HEK293 (cell line): Measurements from ENCODE around the gene IDH3A.

ENCODE experiments used
- GFI1B ChIP-seq: fragments of 450-650 bp; formaldehyde crosslinking; IDR thresholded peaks from 2 replicates; pipeline ENCODE4 v1.5.1; 2016; ENCODE audit warnings: missing biosample characterization, missing genetic modification characterization
- GLI2 ChIP-seq: fragments of 450-650 bp; formaldehyde crosslinking; IDR thresholded peaks from 2 replicates; pipeline ENCODE4; 2017; ENCODE audit warnings: missing biosample characterization, missing genetic modification characterization, low read depth, borderline replicate concordance
- GLIS1 ChIP-seq: fragments of 450-650 bp; formaldehyde crosslinking; IDR thresholded peaks from 2 replicates; pipeline ENCODE4 v1.5.1; 2016; ENCODE audit warnings: missing biosample characterization, missing genetic modification characterization
- GLIS2 ChIP-seq: fragments of 450-650 bp; formaldehyde crosslinking; IDR thresholded peaks from 2 replicates; pipeline ENCODE4 v1.5.1; 2016; ENCODE audit warnings: missing biosample characterization, missing genetic modification characterization
- KLF8 ChIP-seq: fragments of 450-650 bp; formaldehyde crosslinking; IDR thresholded peaks from 2 replicates; pipeline ENCODE4 v1.5.1; 2016; ENCODE audit warnings: missing biosample characterization, missing genetic modification characterization
- OVOL3 ChIP-seq: fragments of 450-650 bp; formaldehyde crosslinking; IDR thresholded peaks from 2 replicates; pipeline ENCODE4 v1.5.1; 2016; ENCODE audit warnings: missing biosample characterization, missing genetic modification characterization
- RBAK ChIP-seq: fragments of 450-650 bp; formaldehyde crosslinking; IDR thresholded peaks from 2 replicates; pipeline ENCODE4 v1.5.1; 2016; ENCODE audit warnings: missing biosample characterization, missing genetic modification characterization
- SCRT1 ChIP-seq: fragments of 450-650 bp; formaldehyde crosslinking; IDR thresholded peaks from 2 replicates; pipeline ENCODE4 v1.5.1; 2016; ENCODE audit warnings: missing biosample characterization, missing genetic modification characterization, borderline replicate concordance
- SP3 ChIP-seq: fragments of 450-650 bp; formaldehyde crosslinking; IDR thresholded peaks from 2 replicates; pipeline ENCODE4 v1.5.1; 2016; ENCODE audit warnings: missing biosample characterization, missing genetic modification characterization
- YY2 ChIP-seq: fragments of 450-650 bp; formaldehyde crosslinking; IDR thresholded peaks from 2 replicates; pipeline ENCODE4 v1.5.1; 2016; ENCODE audit warnings: missing biosample characterization, missing genetic modification characterization
- ZBTB48 ChIP-seq: fragments of 450-650 bp; formaldehyde crosslinking; IDR thresholded peaks from 2 replicates; pipeline ENCODE4 v1.5.1; 2016; ENCODE audit warnings: missing biosample characterization, missing genetic modification characterization
- ZBTB49 ChIP-seq: fragments of 450-650 bp; formaldehyde crosslinking; IDR thresholded peaks from 2 replicates; pipeline ENCODE4 v1.5.1; 2016; ENCODE audit warnings: missing biosample characterization, missing genetic modification characterization, low read depth
- ZBTB6 ChIP-seq: fragments of 450-650 bp; formaldehyde crosslinking; IDR thresholded peaks from 2 replicates; pipeline ENCODE4 v1.5.1; 2017; ENCODE audit warnings: missing biosample characterization, missing genetic modification characterization
- ZBTB8A ChIP-seq: fragments of 450-650 bp; formaldehyde crosslinking; IDR thresholded peaks from 2 replicates; pipeline ENCODE4 v1.5.1; 2016; ENCODE audit warnings: missing biosample characterization, missing genetic modification characterization
- ZFP37 ChIP-seq: fragments of 450-650 bp; formaldehyde crosslinking; IDR thresholded peaks from 2 replicates; pipeline ENCODE4 v1.5.1; 2016; ENCODE audit warnings: missing biosample characterization, missing genetic modification characterization
- ZNF114 ChIP-seq: fragments of 450-650 bp; formaldehyde crosslinking; IDR thresholded peaks from 2 replicates; pipeline ENCODE4 v1.5.0; 2017; ENCODE audit warnings: missing biosample characterization, missing genetic modification characterization
- ZNF155 ChIP-seq: fragments of 450-650 bp; formaldehyde crosslinking; IDR thresholded peaks from 2 replicates; pipeline ENCODE4 v1.5.1; 2016; ENCODE audit warnings: missing biosample characterization, missing genetic modification characterization
- ZNF169 ChIP-seq: fragments of 450-650 bp; formaldehyde crosslinking; IDR thresholded peaks from 2 replicates; pipeline ENCODE4 v1.5.1; 2016; ENCODE audit warnings: missing biosample characterization, missing genetic modification characterization
- ZNF174 ChIP-seq: fragments of 450-650 bp; formaldehyde crosslinking; IDR thresholded peaks from 2 replicates; pipeline ENCODE4 v1.5.0; 2017; ENCODE audit warnings: missing biosample characterization, mild to moderate bottlenecking, missing genetic modification characterization
- ZNF175 ChIP-seq: fragments of 450-650 bp; formaldehyde crosslinking; IDR thresholded peaks from 2 replicates; pipeline ENCODE4 v1.5.1; 2016; ENCODE audit warnings: missing biosample characterization, missing genetic modification characterization
- ZNF19 ChIP-seq: fragments of 450-650 bp; formaldehyde crosslinking; IDR thresholded peaks from 2 replicates; pipeline ENCODE4; 2016; ENCODE audit warnings: missing biosample characterization, missing genetic modification characterization, low read depth
- ZNF24 ChIP-seq: fragments of 450-650 bp; formaldehyde crosslinking; IDR thresholded peaks from 2 replicates; pipeline ENCODE4 v1.5.1; 2016; ENCODE audit warnings: missing biosample characterization, missing genetic modification characterization
- ZNF335 ChIP-seq: fragments of 450-650 bp; formaldehyde crosslinking; conservative IDR thresholded peaks from 2 replicates; pipeline ENCODE4 v1.5.1; 2016; ENCODE audit warnings: missing biosample characterization, missing genetic modification characterization
- ZNF341 ChIP-seq: fragments of 450-650 bp; formaldehyde crosslinking; IDR thresholded peaks from 2 replicates; pipeline ENCODE4; 2016; ENCODE audit warnings: low read depth, missing biosample characterization, missing genetic modification characterization
- ZNF37A ChIP-seq: fragments of 450-650 bp; IDR thresholded peaks from 2 replicates; pipeline ENCODE4 v1.5.1; 2018; ENCODE audit warnings: missing biosample characterization, missing genetic modification characterization
- ZNF391 ChIP-seq: fragments of 450-650 bp; formaldehyde crosslinking; IDR thresholded peaks from 2 replicates; pipeline ENCODE4 v1.5.1; 2016; ENCODE audit warnings: low read depth, missing biosample characterization, missing genetic modification characterization, borderline replicate concordance
- ZNF449 ChIP-seq: fragments of 450-650 bp; formaldehyde crosslinking; IDR thresholded peaks from 2 replicates; pipeline ENCODE4 v1.5.1; 2017; ENCODE audit warnings: missing biosample characterization, mild to moderate bottlenecking, missing genetic modification characterization, moderate library complexity
- ZNF521 ChIP-seq: fragments of 450-650 bp; formaldehyde crosslinking; IDR thresholded peaks from 2 replicates; pipeline ENCODE4 v1.5.1; 2017; ENCODE audit warnings: missing biosample characterization, mild to moderate bottlenecking, missing genetic modification characterization
- ZNF624 ChIP-seq: fragments of 450-650 bp; formaldehyde crosslinking; IDR thresholded peaks from 2 replicates; pipeline ENCODE4 v1.5.1; 2017; ENCODE audit warnings: missing biosample characterization, missing genetic modification characterization
- ZNF704 ChIP-seq: fragments of 450-650 bp; formaldehyde crosslinking; IDR thresholded peaks from 2 replicates; pipeline ENCODE4 v1.5.1; 2016; ENCODE audit warnings: missing biosample characterization, missing genetic modification characterization
- ZNF785 ChIP-seq: fragments of 450-650 bp; formaldehyde crosslinking; IDR thresholded peaks from 2 replicates; pipeline ENCODE4 v1.5.1; 2016; ENCODE audit warnings: missing biosample characterization, missing genetic modification characterization
- ZSCAN5A ChIP-seq: fragments of 450-650 bp; formaldehyde crosslinking; IDR thresholded peaks from 2 replicates; pipeline ENCODE4 v1.5.1; 2016; ENCODE audit warnings: missing biosample characterization, missing genetic modification characterization
- TF ChIP-seq, protein P1 (sequence below): fragments of 450-650 bp; formaldehyde crosslinking; IDR thresholded peaks from 2 replicates; pipeline ENCODE4 v1.5.1; 2016; ENCODE audit warnings: missing biosample characterization, missing genetic modification characterization

IDH3A gene

GRCh38 chr15:78149068-78149804, at the start of gene IDH3A (continued):
- TF ChIP-seq ZNF169 (tag by site-specific recombination), result no peak
- peak; percentile 27; the same call in 1 of the 2 replicates for TF ChIP-seq ZBTB8A
- TF ChIP-seq ZNF174 (tag by site-specific recombination), result no peak
- TF ChIP-seq ZNF175, result no peak
- TF ChIP-seq GFI1B (tag by site-specific recombination), result no peak
- 0 out of 2 replicates have a peak, but pooled peaks have one; percentile 3 for TF ChIP-seq ZNF449 (tag by site-specific recombination)
- no peak for TF ChIP-seq ZBTB6 (tag by site-specific recombination)
- no peak for TF ChIP-seq ZNF521 (tag by site-specific recombination)
- no peak for TF ChIP-seq ZFP37 (tag by site-specific recombination)
- no peak for TF ChIP-seq ZNF19
- peak; percentile 32; the same call in 1 of the 2 replicates for TF ChIP-seq GLIS2 (tag by site-specific recombination)
- TF ChIP-seq ZNF785 (tag by site-specific recombination), result 0 out of 2 replicates have a peak, but pooled peaks have one; percentile 36
- 0 out of 2 replicates have a peak, but pooled peaks have one; percentile 19 for TF ChIP-seq GLIS1 (tag by site-specific recombination)
- TF ChIP-seq, protein P1, sequence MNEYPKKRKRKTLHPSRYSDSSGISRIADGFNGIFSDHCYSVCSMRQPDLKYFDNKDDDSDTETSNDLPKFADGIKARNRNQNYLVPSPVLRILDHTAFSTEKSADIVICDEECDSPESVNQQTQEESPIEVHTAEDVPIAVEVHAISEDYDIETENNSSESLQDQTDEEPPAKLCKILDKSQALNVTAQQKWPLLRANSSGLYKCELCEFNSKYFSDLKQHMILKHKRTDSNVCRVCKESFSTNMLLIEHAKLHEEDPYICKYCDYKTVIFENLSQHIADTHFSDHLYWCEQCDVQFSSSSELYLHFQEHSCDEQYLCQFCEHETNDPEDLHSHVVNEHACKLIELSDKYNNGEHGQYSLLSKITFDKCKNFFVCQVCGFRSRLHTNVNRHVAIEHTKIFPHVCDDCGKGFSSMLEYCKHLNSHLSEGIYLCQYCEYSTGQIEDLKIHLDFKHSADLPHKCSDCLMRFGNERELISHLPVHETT (tag by site-specific recombination), result no peak
- TF ChIP-seq ZNF704 (tag by site-specific recombination), result no peak
- TF ChIP-seq SP3 (tag by site-specific recombination), result peak; percentile 86
- TF ChIP-seq KLF8 (tag by site-specific recombination), result peak; percentile 56; the same call in 1 of the 2 replicates
- no peak for TF ChIP-seq ZBTB48 (tag by site-specific recombination)
- TF ChIP-seq GLI2 (tag by site-specific recombination), result no peak
- TF ChIP-seq ZSCAN5A (tag by site-specific recombination), result no peak
- no peak for TF ChIP-seq ZNF335 (tag by site-specific recombination)
- TF ChIP-seq OVOL3 (tag by site-specific recombination), result no peak
- no peak for TF ChIP-seq SCRT1
- TF ChIP-seq ZNF114 (tag by site-specific recombination), result no peak
- TF ChIP-seq ZNF391, result no peak
- TF ChIP-seq ZNF341 (tag by site-specific recombination), result peak; percentile 85
- no peak for TF ChIP-seq YY2 (tag by site-specific recombination)
- TF ChIP-seq ZNF24, result 0 out of 2 replicates have a peak, but pooled peaks have one; percentile 37
- no peak for TF ChIP-seq ZNF155 (tag by site-specific recombination)
- no peak for TF ChIP-seq ZNF37A (tag by site-specific recombination)
- no peak for TF ChIP-seq ZNF624 (tag by site-specific recombination)
- TF ChIP-seq ZBTB49 (tag by site-specific recombination), result no peak
- no peak for TF ChIP-seq RBAK (tag by site-specific recombination)
